K562 (cell line): ENCODE measurements around the gene A4GNT. TPM values are rescaled to one million over a fixed set of nuclear protein-coding genes. Genes with fewer than 3 reads are reported as not detected.

Experiments
- ELF1 ChIP-seq: fragments of 200-800 bp; sonication (Bioruptor generic); IDR thresholded peaks from 2 replicates; pipeline ENCODE4 v1.6.1; 2016; ENCODE audit warnings: missing genetic modification characterization, missing compliant biosample characterization
- HMG20A ChIP-seq: fragments of 450-650 bp; formaldehyde crosslinking; conservative IDR thresholded peaks from 2 replicates; pipeline ENCODE4 v1.4.0; 2020; ENCODE audit warnings: mild to moderate bottlenecking, mixed read lengths
- HNRNPL ChIP-seq: fragments of 200-400 bp; formaldehyde crosslinking; IDR thresholded peaks from 2 replicates; pipeline ENCODE4 v1.6.1; 2017; ENCODE audit warnings: low read depth, mild to moderate bottlenecking, low read length
- NR2F6 ChIP-seq: fragments of 450-650 bp; formaldehyde crosslinking; IDR thresholded peaks from 2 replicates; pipeline ENCODE4 v1.4.0; 2020; ENCODE audit warnings: mild to moderate bottlenecking
- PCBP2 ChIP-seq: fragments of 200-400 bp; formaldehyde crosslinking; IDR thresholded peaks from 2 replicates; pipeline ENCODE4 v1.6.1; 2018; ENCODE audit warnings: low read length, low read depth, mild to moderate bottlenecking, moderate library complexity; ENCODE audit not compliant: poor library complexity, severe bottlenecking
- POLR3G ChIP-seq: IDR thresholded peaks from 2 replicates; pipeline ENCODE4 v1.6.1; 2011; ENCODE audit not compliant: insufficient read length, insufficient replicate concordance; ENCODE audit errors: extremely low read depth
- POU5F1 ChIP-seq: fragments of 150-350 bp; IDR thresholded peaks from 2 replicates; pipeline ENCODE4 v1.6.1; 2014; ENCODE audit warnings: borderline replicate concordance, low read length, low read depth, mild to moderate bottlenecking; ENCODE audit not compliant: partially characterized antibody
- PRMT5 ChIP-seq: sonication (generic); formaldehyde crosslinking; IDR thresholded peaks from 2 replicates; pipeline ENCODE4 v1.5.0; 2020; ENCODE audit warnings: missing genetic modification reagents
- TSHZ1 ChIP-seq: fragments of 250-450 bp; sonication (Bioruptor Pico); IDR thresholded peaks from 2 replicates; pipeline ENCODE4 v1.4.0; 2020; ENCODE audit warnings: mild to moderate bottlenecking, moderate library complexity
- ZBTB26 ChIP-seq: fragments of 450-650 bp; formaldehyde crosslinking; IDR thresholded peaks from 2 replicates; pipeline ENCODE4 v1.4.0; 2022; ENCODE audit warnings: missing genetic modification characterization
- ZBTB40 ChIP-seq, 2 experiments: fragments of 450-650 bp in 1 of 2; sonication (generic) in 1 of 2; formaldehyde crosslinking in 1 of 2; IDR thresholded peaks; 2 replicates each; pipeline versions ENCODE4 v1.7.1 to v1.9.0; 2016 to 2022; ENCODE audit warnings: inconsistent platforms in 1 of 2, mild to moderate bottlenecking in 1 of 2, missing genetic modification reagents in 1 of 2
- ZKSCAN1 ChIP-seq: fragments of 150-350 bp; IDR thresholded peaks from 2 replicates; pipeline ENCODE4 v1.6.1; 2016; ENCODE audit warnings: low read depth, low read length
- ZNF224 ChIP-seq: sonication (generic); formaldehyde crosslinking; IDR thresholded peaks from 2 replicates; pipeline ENCODE4 v1.8.0; 2022; ENCODE audit warnings: mild to moderate bottlenecking, missing genetic modification reagents
- ZNF24 ChIP-seq: fragments of 450-650 bp; IDR thresholded peaks from 2 replicates; pipeline ENCODE4 v1.6.1; 2016
- polyA plus RNA-seq, 8 experiments: library from polyadenylated mRNA; depleted of rRNA in 4 of 8; stranded (reverse) in 5 of 8; unstranded in 3 of 8; fragments of >200 nt; fragmentation: Nextera tagmentation in 2 of 8; fragmentation: Illumina TruSeq in 1 of 8; extraction: Ambion mirVana in 2 of 8; extraction: Trizol in 1 of 8; gene quantifications; 2 replicates each; pipeline versions ENCODE4 v1.2.1 to v1.2.3, GENCODE V29; 2011 to 2014; ENCODE audit warnings: inconsistent platforms in 1 of 8, missing spikeins in 1 of 8
- total RNA-seq, 7 experiments: library from RNA; depleted of rRNA in 6 of 7; stranded (reverse); fragments of >200 nt in 6 of 7; fragmentation: Illumina TruSeq in 2 of 7; extraction: Trizol in 2 of 7; gene quantifications; 2 replicates each; pipeline versions ENCODE4 v1.2.1 to v1.2.3, GENCODE V29; 2011 to 2021; ENCODE audit warnings: low replicate concordance in 1 of 7

The A4GNT gene
- total and polyA plus RNA-seq, 9 of the 15 experiments (the other 6 are each of a cell fraction or from before 2014, with no cell fraction given): not detected

GRCh38 chr3:138174421-138175131 is 42.4 kb upstream of the A4GNT start, which contains the start of gene DBR1 (continued):
- TF ChIP-seq ZBTB40 (IDR thresholded peaks at IDR 0.05) (peak; percentile 76), ZBTB40 (CRISPR knock-in tag; IDR thresholded peaks at IDR 0.05) (no peak), HNRNPL (peak; percentile 59; the same call in 1 of the 2 replicates), ZNF224 (no peak), POLR3G (no peak), HMG20A (CRISPR knock-in tag) (no peak), ELF1 (peak; percentile 90), PRMT5 (CRISPR knock-in tag) (no peak), ZKSCAN1 (no peak), PCBP2 (no peak), POU5F1 (no peak), TSHZ1 (no peak), NR2F6 (CRISPR knock-in tag) (no peak), ZBTB26 (CRISPR knock-in tag) (no peak), ZNF24 (no peak)
